SU-DHL-6 (cell line): Measurements from ENCODE around the gene WDR18.

Experiments
- CTCF ChIP-seq: fragments of 200-600 bp; sonication (generic); IDR thresholded peaks from one replicate; pipeline ENCODE4 v1.5.1; 2017; ENCODE audit warnings: antibody characterized with exemption, mild to moderate bottlenecking, low read length, moderate library complexity; ENCODE audit not compliant: insufficient read depth, poor library complexity, severe bottlenecking
- EZH2phosphoT487 ChIP-seq: fragments of 200-600 bp; sonication (generic), shearing (Covaris generic); conservative IDR thresholded peaks from 2 replicates; pipeline ENCODE4 v1.6.1; 2018; ENCODE audit warnings: mild to moderate bottlenecking, antibody characterized with exemption, low read length, moderate library complexity, mixed read lengths

GRCh38 chr19:958967-959855, 24.9 kb upstream of the WDR18 start:
- no peak for TF ChIP-seq EZH2phosphoT487
- no peak for TF ChIP-seq CTCF
